NCI-H1105 treated with DMSO at 0.1 percent for 48 hours (cell line): ENCODE measurements around the gene EIF3K.
A peak's percentile ranks its signal among the peaks of the same experiment; 100 is the strongest.
"Not testable (repeated sequence)": the region's sequence is repeated elsewhere in the genome, so short reads cannot be mapped to it uniquely, and the experiment has no call there.

Source experiments
- DNase-seq: peaks from one replicate; lab custom pipeline; 2025; lab: John Stamatoyannopoulos, UW

The EIF3K gene, protein sequence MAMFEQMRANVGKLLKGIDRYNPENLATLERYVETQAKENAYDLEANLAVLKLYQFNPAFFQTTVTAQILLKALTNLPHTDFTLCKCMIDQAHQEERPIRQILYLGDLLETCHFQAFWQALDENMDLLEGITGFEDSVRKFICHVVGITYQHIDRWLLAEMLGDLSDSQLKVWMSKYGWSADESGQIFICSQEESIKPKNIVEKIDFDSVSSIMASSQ

DNA sequence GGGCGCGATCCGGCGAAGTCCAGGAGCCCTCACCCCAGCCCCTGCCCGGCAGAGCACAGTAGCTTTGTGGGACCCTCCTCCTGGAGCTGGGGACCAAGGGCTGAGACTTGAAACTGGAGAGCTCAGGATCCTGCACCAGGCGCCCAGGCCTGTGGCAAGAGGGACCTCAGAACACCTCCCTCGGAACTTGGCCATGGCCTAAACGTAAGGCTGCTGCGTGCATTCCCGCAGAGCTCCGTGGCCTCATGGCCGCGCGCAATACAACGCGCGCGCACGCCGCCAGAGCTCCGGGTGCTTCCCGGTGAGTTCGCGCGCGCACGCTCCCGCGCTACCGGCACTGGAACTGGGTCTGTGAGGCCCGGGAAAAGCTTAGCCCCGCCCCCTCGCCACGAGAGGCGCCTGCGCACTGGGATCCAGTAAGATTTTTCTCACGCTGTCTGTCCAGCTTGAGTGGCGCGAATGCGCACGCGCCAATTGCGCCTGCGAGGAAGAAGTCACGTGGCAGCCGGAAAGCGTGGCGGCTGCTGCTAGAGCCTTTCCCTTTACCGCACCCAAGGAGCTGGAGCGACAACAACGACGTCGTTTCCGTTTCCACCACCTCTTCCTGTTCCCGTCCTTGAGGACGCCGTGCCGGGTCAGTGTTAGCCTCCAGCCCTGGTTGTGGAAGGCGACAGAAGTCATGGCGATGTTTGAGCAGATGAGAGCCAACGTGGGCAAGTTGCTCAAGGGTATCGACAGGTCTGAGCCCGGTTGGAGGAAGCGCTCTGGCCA lies at the start of gene EIF3K:
Gene EIF3K (plus strand): TSS at position 599 of the 771 bp plus-strand sequence. CDS start 81 bp downstream, at position 680.
- DNase-seq = peak; percentile 98

DNA sequence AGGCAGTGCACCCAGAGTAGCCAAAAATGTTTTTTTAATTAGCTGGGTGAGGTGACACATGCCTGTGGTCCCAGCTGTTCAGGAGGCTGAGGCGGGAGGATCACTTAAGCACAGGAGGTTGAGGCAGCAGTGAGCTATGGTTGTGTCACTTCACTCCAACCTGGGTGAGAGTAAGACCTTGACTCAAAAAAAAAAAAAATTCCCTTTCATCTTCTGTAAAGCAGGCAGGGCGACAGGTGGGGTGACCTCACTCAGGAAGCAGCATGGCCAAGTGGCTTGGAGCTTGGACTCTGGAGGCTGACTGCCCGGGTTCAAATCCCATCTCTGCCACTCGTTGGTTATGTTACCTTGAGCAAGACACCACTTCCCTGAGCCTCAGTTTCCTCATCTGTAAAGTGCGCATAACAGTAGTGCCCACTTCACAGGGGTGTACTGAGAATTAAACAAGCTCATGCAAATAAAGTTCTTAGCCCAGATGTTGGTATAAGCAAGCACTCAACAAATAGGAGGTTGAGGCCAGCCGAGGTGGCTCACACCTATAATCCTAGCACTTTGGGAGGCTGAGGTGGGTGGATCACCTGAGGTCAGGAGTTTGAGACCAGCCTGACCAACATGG lies 49.5 kb upstream of the EIF3K start:
- no peak for DNase-seq

DNA sequence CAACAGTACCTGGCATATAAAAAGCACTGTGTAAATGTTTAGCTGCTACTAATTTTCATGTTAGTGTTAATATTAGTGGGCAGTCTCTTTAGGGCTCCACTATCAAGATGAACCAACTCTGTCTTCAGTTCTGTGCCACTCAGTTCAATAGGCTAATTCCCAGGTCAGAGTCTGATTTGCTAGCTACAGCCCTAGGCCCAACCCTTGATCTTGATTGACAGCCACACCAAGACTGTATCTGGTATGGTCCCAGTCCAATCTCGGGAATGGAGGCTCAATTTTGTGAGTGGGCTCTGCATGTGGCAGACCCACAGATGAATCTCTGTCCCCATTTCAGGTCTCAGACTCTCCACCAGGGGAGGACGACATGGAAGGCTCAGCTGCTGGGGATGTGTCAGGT lies 47.3 kb upstream of the EIF3K start:
- no peak for DNase-seq

DNA sequence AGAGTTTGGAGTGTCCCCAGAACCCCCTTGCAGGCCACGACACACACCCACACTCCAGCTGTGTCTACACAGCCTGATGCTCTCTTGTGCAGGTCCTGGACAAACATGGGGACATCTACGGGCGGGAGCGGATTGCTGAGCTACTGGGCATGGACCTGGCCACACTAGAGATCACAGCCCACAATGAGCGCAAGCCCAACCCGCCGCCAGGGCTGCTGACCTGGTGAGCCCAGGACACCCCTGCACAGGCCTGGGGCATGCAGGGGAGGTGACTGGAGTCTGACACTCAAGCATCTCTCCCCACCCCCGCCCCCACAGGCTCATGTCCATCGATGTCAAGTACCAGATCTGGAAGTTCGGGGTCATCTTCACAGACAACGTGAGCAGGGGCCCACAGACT lies 41.2 kb upstream of the EIF3K start:
- DNase-seq = no peak

DNA sequence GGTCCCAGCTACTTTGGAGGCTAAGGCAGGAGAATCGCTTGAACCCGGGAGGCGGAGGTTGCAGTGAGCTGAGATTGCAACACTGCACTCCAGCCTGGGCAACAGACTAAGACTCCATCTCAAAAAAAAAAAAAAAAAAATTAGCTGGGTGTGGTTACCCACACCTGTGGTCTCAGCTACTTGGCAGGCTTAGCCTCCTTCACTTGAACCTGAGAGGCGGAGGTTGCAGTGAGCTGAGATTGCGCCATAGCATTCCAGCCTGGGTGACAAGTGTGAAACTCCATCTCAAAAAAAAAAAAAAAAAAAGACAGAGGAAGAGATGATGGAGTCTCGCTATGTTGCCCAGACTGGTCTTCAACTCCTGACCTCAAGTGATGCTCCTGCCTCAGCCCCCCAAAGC lies 39.7 kb upstream of the EIF3K start:
- DNase-seq = not testable (repeated sequence)

DNA sequence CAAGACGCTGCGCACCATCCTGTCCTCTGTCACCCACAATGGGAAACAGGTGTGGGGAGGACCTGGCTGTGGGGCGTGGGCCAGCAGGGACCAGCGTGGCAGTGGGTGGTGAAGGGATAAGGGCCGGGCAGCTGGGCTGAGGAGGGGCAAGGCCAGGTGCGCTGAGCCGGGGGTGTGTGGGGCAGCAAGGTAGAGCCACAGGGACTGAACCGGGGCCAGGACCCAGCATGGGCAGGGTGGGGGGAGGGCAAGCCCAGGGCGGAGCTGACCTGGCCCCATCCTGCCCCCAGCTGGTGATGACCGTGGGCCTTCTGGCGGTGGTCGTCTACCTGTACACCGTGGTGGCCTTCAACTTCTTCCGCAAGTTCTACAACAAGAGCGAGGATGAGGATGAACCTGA lies 38.9 kb upstream of the EIF3K start:
- no peak for DNase-seq

DNA sequence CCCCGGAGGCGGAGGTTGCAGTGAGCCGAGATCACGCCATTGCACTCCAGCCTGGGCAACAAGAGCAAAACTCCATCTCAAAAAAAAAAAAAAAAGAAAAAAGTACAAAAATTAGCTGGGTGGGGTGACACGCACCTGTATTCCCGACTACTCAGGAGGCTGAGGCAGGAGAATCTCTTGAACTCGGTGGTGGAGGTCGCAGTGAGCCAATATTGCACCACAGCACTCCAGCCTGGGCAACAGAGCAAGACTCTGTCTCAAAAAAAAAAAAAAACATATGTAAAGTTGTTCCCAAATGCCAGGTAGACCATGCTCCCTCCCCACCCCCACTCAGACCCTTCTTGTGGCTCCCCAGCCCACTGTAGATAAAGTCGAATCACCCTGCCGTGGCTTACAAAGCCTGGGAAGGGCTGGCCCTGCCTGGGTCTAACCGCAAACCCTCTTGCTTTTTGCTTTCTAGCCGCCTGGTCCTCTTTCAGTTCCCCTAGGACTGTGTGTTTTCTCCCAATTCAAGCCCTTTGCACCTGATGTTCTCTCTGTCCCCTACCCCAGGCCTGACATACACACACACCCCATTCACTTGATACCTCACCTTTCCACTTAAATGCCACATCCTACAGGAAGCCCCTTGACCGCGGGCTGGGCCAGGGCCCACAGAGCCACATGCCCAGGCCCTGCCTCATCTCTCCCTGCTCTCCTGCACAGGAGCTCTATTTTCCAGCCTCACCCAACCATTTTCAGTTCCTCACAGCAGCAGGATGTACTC lies 35.6 kb upstream of the EIF3K start:
- no peak for DNase-seq

DNA sequence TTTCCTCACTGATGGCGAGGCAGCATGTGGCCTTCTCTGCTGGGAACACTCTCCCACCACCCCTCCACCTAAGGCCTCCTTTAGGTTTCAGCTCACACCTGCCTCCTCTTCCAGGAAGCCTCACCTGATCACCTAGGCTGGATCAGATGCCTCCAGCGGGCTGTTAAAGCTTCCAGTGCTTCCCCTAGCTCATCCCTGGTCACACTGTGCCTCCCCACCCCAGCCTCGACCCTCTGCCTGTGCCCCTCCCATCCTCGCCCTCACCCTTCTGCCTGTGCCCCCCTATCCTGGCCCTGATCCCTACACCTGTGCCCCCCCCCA lies 35.0 kb upstream of the EIF3K start:
- no peak for DNase-seq

DNA sequence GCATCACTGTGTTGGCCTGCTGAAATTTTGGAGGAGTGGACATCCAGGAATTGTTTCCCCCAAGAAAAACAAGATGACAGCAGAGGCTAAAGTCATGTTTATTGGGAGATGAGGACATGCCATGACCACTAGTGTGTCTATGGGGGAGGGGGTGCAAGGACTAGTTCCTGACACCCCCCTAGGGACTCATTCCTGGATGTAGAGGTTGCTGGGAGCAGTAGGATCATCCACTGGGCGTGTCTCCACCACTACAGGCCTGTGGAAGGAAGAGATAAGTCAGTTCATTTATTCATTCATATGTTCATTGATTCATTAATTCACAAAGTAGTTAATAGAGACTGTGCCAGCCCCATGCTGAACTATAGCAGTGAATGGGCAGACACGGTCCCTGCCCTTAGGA lies 31.4 kb upstream of the EIF3K start:
- DNase-seq = no peak

DNA sequence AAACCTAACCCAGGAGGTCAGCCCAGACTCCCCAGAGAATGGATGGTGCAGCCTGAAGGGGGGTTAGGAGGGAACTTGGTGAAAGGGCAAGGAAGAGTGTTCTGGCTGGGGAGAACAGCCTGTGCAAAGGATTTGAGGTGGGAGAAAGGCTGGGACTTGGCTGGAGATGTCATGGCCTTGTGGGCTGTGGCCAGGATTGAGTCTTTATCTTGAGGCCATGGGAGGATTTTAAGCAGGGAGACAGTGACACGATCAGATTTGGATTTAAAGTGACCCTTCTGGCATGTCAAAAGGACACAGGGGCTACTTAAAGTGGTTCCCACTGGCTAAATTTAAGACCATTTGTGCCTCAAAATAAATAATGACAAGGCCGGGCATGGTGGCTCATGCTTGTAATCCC lies 30.9 kb upstream of the EIF3K start:
- no peak for DNase-seq

DNA sequence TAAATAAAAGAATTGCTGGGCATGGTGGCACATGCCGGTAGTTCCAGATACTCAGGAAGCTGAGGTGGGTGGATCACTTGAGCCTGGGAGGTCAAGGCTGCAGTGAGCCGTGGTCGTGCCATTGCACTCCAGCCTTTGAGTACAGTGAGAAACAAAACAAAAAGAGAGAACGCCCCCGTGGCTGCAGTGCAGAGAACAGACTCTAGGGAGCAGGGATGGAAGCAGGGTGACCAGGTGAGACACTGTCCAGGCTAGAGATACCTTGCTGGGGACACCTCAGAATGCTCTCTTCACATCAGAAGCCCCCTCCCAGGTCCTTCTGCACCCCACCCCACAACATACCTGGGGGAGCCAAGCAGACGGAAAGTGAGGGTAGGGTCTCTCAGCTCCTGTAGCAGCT lies 26.0 kb upstream of the EIF3K start:
- no peak for DNase-seq

DNA sequence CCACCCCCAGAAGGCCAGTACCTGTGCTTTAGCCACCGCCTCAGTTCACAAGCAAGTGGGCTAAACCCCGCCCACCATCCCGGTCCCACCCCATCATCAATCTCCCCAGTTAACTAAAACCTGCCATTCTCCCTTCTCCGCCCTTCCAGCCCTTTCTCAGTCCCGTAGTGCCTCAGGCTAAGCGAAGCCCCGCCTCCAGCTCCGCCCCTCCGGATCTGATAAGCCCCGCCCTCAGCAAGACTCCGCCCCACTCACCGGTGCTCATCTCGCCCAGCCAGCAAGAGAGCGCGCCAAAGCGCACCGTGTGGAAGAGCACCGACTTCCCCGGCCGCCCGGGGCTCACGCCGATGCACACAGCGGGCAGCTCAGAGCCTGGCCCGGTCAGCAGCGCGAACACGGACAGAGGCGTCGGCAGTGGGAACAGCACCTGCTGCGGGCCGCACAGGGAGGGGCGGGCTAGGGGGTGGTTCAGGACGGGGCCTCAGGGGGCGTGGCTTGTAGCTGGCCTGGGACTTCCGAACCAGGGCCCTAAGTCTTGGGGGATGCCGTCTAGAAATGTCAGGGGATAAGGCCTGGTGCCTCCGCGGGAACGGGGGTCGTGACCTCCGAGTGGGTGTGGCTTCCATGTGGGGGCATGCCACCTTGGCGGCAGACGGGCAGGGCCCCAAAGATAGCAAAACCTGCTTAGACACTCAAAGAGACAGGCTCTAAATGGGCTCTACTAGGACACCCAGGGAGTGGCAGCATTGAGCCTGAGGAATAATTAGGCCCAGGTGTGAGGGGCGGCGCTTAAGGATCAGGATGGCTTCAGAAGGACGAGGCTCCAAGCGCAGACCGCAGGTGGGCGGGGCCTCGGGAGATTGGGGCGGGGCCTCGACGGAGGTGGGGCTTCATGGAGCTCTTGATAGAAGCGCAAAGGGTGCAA lies 22.7 kb upstream of the EIF3K start:
- peak; percentile 48 for DNase-seq

DNA sequence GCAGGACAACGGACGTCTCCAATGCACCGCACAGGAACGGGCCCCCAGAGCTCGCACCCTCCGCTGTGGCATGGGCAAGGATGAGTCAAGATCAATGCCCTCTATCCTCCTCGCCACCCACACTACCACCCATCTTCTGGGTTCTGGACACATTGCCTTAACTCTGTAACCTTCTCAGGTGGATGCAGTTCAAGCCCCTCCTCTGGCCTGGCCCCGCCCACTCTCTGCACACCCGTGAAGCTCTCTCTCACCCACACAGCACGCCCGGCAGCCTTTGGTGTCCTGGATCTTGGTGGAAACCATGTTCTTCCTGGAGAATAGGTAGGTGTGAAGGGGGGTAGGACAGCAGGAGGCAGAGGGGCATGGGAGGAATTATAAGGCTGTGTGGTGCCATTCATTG lies 21.9 kb upstream of the EIF3K start:
- DNase-seq = no peak

DNA sequence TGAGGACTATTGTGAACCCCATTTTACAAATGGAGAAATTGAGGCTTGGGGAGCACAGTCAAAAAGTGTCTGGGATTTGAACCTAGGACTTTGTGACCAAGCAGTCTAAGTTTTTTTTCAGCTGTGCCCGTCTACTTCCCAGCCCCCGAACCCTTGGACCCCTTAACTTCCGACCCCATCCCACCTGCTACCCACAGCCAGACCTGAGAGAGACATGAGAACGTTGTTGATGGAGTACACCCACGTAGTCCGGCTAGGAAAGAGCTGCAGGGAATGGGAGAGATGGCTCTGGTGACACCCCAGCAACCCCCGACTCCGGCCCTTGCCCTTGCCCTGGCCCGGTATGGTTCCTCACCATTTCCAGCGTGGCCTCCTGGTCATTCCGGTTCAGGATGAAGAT lies 19.3 kb upstream of the EIF3K start:
- no peak for DNase-seq

DNA sequence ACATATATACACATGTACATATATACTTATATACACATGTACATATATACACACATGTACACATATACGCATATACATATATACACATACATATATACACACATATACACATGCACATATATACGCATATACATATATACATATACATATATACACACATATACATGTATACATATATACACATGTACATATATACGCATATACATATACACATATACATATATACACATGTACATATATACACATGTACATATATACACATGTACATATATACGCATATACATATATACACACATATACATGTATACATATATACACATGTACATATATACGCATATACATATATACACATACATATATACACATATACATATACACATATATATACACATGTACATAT lies 16.1 kb upstream of the EIF3K start:
- not testable (repeated sequence) for DNase-seq

DNA sequence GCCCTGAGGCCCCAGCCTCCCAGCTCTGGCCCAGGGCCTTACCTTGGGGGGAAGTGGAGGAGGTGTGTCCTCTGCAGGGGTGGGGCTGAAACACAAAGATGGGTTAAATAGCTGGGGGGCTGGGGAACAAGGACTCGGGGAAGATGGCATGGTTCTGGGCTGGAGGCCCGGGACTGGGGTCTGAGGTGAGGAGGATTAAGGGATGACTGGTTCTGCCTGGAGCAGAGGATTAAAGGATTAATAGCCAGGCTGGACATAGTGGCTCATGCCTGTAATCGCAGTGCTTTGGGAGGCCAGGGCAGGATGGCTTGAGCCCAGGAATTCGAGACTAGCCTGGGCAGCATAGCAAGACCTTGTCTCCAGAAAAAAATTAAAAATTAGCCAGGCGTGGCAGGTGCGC lies 12.9 kb upstream of the EIF3K start:
- DNase-seq = no peak

DNA sequence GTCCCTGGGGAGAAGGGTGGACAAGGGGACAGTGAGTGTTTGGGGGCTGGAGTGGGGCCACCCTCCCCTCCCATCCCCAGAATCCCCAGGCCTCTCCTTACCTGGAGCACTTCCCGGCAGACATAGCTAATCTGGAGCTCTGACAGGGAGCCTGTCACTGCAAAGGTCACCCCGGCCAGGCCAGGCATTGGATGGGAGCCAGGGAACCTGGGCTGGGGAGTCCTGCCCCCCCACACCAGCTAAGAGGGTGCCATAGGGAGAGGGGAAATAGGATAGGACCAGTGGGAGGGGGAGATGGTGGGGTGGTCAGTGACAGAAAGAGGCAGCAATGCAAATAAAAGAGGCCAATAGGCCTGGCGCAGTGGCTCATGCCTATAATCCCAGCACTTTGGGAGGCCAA lies 4.7 kb upstream of the EIF3K start:
- no peak for DNase-seq

DNA sequence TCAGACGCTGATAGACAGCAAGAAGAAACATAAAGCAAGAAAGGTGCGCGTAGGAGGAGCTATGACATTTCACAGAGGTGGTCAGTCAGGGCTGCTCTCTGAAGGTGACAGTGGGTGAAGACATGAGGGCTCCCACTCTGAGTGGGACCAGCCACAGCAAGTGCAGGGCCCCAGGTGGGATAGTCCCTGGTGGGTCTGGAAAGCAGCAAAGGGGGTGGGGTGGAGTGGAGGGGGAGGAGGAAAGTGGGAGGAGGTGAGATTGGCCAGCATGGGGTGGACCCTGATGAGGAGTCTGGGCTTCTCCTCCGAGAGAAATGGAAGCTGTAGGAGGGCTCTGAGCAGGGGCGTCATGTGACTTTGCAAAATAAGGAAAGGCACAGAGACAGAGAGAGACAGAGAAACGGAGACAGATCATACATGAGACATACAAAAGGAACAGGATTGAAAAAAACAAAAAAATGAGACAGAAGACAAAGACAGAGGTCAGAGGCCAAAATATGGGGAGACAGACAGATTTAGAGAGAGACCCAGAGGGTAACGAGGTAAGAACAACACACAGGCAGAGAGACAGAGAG lies 3.9 kb upstream of the EIF3K start:
- no peak for DNase-seq

DNA sequence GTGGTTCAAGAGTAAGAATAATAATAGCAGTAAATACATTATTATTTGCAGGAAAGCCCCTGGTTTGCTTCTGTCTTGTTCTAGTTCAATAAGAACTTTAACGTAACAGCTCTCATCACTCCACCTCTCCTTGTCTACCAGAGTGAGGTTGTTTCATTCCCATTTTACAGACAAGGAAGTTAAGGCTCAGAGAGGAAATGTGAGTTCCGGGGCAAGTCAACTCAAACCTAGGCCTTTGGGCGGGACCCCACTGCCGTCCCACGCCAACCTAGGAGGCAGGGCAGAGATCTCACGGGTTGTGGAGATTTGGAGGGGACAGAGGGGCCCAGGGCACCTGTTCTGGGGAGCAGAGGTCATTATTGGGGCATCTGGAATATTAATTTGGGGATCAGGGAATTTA lies 2.7 kb upstream of the EIF3K start:
- no peak for DNase-seq

DNA sequence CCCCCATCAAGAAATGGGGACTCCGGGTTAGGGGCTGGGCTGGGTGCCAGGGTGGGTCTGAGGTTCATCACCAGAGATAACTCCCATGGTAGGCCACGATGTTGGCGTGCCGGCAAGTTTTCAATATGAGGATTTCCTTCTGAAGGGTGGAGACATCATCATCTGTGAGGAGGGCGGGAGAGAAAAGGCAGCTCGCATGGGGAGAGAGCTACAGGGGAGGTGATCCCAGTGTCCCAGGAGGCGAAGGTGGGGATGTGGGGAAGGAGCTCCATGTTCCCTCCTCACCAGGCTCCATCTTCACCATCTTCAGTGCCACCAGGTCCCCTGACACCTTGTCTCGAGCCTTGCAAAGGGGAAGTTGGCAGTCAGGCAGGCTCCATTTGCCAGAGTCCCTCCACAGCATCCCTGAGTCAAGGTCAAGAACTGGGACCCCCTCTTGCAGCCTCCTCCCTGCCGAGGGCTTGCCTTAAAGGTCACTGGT lies 1.7 kb upstream of the EIF3K start:
- DNase-seq = no peak
